ENCODE results near the gene NAB1. TPM values are rescaled to one million over a fixed set of nuclear protein-coding genes. Genes with fewer than 3 reads are reported as not detected.

NAB1 gene
- total RNA-seq, 2 experiments from 2014 or later = 23.0 to 24.8 TPM

GRCh38 chr2:190637903-190638618, 10.8 kb upstream of the NAB1 start:
- intact Hi-C loops (cut with micrococcal nuclease) = no loop called here
- Mint-ChIP-seq H3K4me3 (no peak overlapping the region), H3K36me3 (ENCODE audit: low read depth) (no peaks in the 10 kb centered on the region), H3K27me3 (no peaks in the 10 kb centered on the region), H3K27ac (no peak overlapping the region), H3K4me1 (ENCODE audit: low read depth) (peaks cover 4% of the 10 kb centered on the region), H3K9me3 (no peaks in the 10 kb centered on the region)
- ChIA-PET CTCF (no interaction called here), POLR2A (no interaction called here)
- no peak for ATAC-seq
- TF ChIP-seq, protein P1, sequence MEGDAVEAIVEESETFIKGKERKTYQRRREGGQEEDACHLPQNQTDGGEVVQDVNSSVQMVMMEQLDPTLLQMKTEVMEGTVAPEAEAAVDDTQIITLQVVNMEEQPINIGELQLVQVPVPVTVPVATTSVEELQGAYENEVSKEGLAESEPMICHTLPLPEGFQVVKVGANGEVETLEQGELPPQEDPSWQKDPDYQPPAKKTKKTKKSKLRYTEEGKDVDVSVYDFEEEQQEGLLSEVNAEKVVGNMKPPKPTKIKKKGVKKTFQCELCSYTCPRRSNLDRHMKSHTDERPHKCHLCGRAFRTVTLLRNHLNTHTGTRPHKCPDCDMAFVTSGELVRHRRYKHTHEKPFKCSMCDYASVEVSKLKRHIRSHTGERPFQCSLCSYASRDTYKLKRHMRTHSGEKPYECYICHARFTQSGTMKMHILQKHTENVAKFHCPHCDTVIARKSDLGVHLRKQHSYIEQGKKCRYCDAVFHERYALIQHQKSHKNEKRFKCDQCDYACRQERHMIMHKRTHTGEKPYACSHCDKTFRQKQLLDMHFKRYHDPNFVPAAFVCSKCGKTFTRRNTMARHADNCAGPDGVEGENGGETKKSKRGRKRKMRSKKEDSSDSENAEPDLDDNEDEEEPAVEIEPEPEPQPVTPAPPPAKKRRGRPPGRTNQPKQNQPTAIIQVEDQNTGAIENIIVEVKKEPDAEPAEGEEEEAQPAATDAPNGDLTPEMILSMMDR (IDR thresholded peaks at IDR 0.05) = no peak
- no peak for DNase-seq

GRCh38 chr2:190640117-190640516, 8.8 kb upstream of the NAB1 start:
- H3K27me3 Mint-ChIP-seq = no peaks in the 10 kb centered on the region
- H3K4me3 Mint-ChIP-seq = no peak overlapping the region
- intact Hi-C loops (cut with micrococcal nuclease) = no loop called here
- peaks cover 10% of the 10 kb centered on the region for H3K4me1 Mint-ChIP-seq (ENCODE audit: low read depth)
- CTCF ChIA-PET = no interaction called here
- DNase-seq (no peak), ATAC-seq (no peak)
- no peaks in the 10 kb centered on the region for H3K9me3 Mint-ChIP-seq
- POLR2A ChIA-PET = no interaction called here
- TF ChIP-seq, protein P1 (IDR thresholded peaks at IDR 0.05) = no peak
- H3K36me3 Mint-ChIP-seq (ENCODE audit: low read depth) = no peaks in the 10 kb centered on the region
- no peak overlapping the region for H3K27ac Mint-ChIP-seq

DNA sequence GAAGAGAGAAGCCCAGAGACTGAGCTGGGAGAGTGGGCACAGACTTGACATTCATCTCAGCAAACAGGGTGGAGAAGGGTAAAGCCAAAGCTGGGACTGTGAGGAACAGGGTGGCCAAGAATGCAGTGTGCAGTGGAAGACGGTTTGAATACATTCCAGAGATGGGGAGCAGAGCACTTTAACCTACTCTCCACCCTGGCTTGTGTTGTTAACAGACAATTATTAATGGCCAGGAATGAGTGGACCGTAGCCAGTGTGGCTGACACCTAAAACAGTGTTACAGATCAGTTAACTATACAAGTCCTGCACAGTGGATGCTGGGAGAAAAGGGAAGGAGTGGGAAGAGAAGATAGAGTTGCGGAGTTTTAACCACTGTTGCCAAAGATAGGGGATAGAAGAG, 7.4 kb upstream of the NAB1 start:
- POLR2A ChIA-PET = no interaction called here
- H3K4me3 Mint-ChIP-seq = no peak overlapping the region
- CTCF ChIA-PET = no interaction called here

DNA sequence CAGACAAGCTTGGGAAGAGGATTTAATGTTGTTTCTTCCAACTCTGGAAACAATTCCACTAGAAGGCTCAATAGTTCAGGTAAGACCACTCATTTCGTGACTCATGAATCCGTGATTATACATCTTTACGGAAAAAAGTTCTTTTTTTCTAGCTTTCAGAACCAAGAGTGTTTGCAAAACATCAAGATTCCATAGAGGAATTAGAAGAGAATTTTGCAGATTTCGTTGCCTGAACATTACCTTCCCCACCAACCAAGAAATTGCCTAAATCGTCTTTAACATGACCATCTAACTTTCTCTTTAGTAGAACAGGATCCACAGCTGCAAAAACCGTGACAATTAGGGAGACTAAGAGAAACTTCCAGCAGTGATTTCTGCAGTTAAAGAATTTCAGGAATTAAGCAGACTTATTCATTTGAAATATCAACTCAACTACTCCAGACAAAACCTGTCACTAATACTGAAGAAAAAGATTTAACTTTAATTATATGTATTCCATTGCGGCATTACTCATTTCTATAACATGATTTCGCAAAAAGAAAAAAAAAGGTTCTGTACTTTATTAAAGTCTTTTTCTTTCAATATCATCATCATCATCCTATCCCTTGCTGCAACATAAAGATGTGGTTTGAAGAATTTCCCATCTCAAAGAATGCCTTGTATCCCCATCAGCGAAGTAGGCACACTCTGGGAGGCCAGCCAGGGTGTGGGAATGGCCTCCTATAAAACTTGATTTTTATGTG, 1.9 kb upstream of the NAB1 start:
- peaks cover 33% of the 10 kb centered on the region for H3K4me1 Mint-ChIP-seq (ENCODE audit: low read depth)
- DNase-seq = no peak
- ATAC-seq = no peak
- ChIA-PET CTCF (interaction anchor here (1.1 kb wide), 2 partner anchors 11 to 22 kb away, joined by 3 to 4 read pairs; no protein-coding TSS in a partner anchor), POLR2A (no interaction called here)
- TF ChIP-seq, protein P1 (IDR thresholded peaks at IDR 0.05) = no peak
- H3K4me3 Mint-ChIP-seq = no peak overlapping the region
- no peaks in the 10 kb centered on the region for H3K36me3 Mint-ChIP-seq (ENCODE audit: low read depth)
- no peaks in the 10 kb centered on the region for H3K27me3 Mint-ChIP-seq
- no peaks in the 10 kb centered on the region for H3K9me3 Mint-ChIP-seq
- intact Hi-C loops (cut with micrococcal nuclease) = no loop called here
- H3K27ac Mint-ChIP-seq = no peak overlapping the region

More for the DNA sequence above, 7.4 kb upstream of the NAB1 start:
- Mint-ChIP-seq H3K4me1 (ENCODE audit: low read depth) (peaks cover 13% of the 10 kb centered on the region), H3K9me3 (no peaks in the 10 kb centered on the region), H3K27me3 (no peaks in the 10 kb centered on the region), H3K27ac (no peak overlapping the region), H3K36me3 (ENCODE audit: low read depth) (no peaks in the 10 kb centered on the region)
- ATAC-seq (no peak), DNase-seq (no peak)
- intact Hi-C loops (cut with micrococcal nuclease) = no loop called here
- TF ChIP-seq, protein P1 (IDR thresholded peaks at IDR 0.05) = no peak

Measured in activated CD8-positive, alpha-beta T cell treated with anti-CD3 and anti-CD28 coated beads for 36 hours (primary cell).